ENCODE data around the gene PRSS53.

PRSS53 gene

GRCh38 chr16:31074814-31075183, 13.9 kb downstream of the PRSS53 start:
- WGBS (ENCODE audit: extremely low coverage, insufficient coverage, insufficient read length), result no CpG with 5 or more reads among the region's 7 CpGs
- peak overlapping the region; percentile 19 for H2BK5ac ChIP-seq (ENCODE audit: low read depth, low read length, poor library complexity)

GRCh38 chr16:31073970-31074813, 14.6 kb downstream of the PRSS53 start, which contains the start of the genes ZNF646 and ZNF668:
Gene ZNF646 (plus strand): TSS chr16:31074422. CDS start chr16:31076325, 1,903 bp downstream.
Gene ZNF668 (minus strand): TSS chr16:31074240. CDS start chr16:31064459, 9,781 bp downstream.
- peak; percentile 99 to 100 for DNase-seq
- H3K9ac ChIP-seq (ENCODE audit: low read length), result peak within 1 kb of the TSS; percentile 99
- peak within 1 kb of the TSS; percentile 98 for H3K27ac ChIP-seq (ENCODE audit: low read depth, low read length)
- H4K12ac ChIP-seq (ENCODE audit: low read depth, low read length), result peak within 1 kb of the TSS; percentile 91
- peak within 1 kb of the TSS; percentile 98 for H3K4me2 ChIP-seq (ENCODE audit: low read length)
- peak within 1 kb of the TSS; percentile 81 for H2AK5ac ChIP-seq (ENCODE audit: low read length)
- peak within 1 kb of the TSS; percentile 96 for H2BK120ac ChIP-seq (ENCODE audit: insufficient read depth, low read length, poor library complexity)
- H2AFZ ChIP-seq (ENCODE audit: insufficient read depth, low read length, poor library complexity), result peak within 1 kb of the TSS; percentile 98
- H3K23ac ChIP-seq (ENCODE audit: low read length), result no peak within 1 kb of the TSS
- H3K36me3 ChIP-seq (ENCODE audit: control insufficient read depth in 1 of 2, insufficient read depth in 2 of 2, low read length in 2 of 2), result peaks cover 32 to 33% of the 10 kb centered on the region in 2 experiments
- peak within 1 kb of the TSS; percentile 99 for H2BK5ac ChIP-seq (ENCODE audit: low read depth, low read length, poor library complexity)
- H2BK12ac ChIP-seq (ENCODE audit: low read length), result no peak within 1 kb of the TSS
- peaks cover 18% of the 10 kb centered on the region for H3K79me1 ChIP-seq (ENCODE audit: low read length)
- peak within 1 kb of the TSS; percentile 97 for H3K4me3 ChIP-seq (ENCODE audit: low read depth, low read length)
- no CpG with 5 or more reads among the region's 48 CpGs for WGBS (ENCODE audit: extremely low coverage, insufficient coverage, insufficient read length)
- peak within 1 kb of the TSS; percentile 97 for H3K14ac ChIP-seq (ENCODE audit: low read length)
- no peaks in the 10 kb centered on the region for H3K27me3 ChIP-seq (ENCODE audit: insufficient read depth, low read length)
- peak within 1 kb of the TSS; percentile 91 for H4K91ac ChIP-seq (ENCODE audit: low read depth, low read length)
- H4K8ac ChIP-seq (ENCODE audit: low read depth, low read length), result peak within 1 kb of the TSS; percentile 98
- peaks cover 23% of the 10 kb centered on the region for H3K79me2 ChIP-seq (ENCODE audit: control insufficient read depth, insufficient read depth, low read length, poor library complexity)
- no peaks in the 10 kb centered on the region for H3K9me3 ChIP-seq (ENCODE audit: insufficient read depth, low read depth, low read length)
- peaks cover 7% of the 10 kb centered on the region in 2 experiments for H3K4me1 ChIP-seq (ENCODE audit: control insufficient read depth in 1 of 2, insufficient read depth in 2 of 2, low read length in 2 of 2)
- H3K18ac ChIP-seq (ENCODE audit: low read length), result peak within 1 kb of the TSS; percentile 90
- peak within 1 kb of the TSS; percentile 91 for H3K4ac ChIP-seq (ENCODE audit: low read depth, low read length)

More at GRCh38 chr16:31074814-31075183, 13.9 kb downstream of the PRSS53 start:
- H3K79me2 ChIP-seq (ENCODE audit: control insufficient read depth, insufficient read depth, low read length, poor library complexity), result peaks cover 23% of the 10 kb centered on the region
- DNase-seq, result no peak
- peak overlapping the region; percentile 92 for H3K4me3 ChIP-seq (ENCODE audit: low read depth, low read length)
- H3K4me2 ChIP-seq (ENCODE audit: low read length), result peak overlapping the region; percentile 81
- peak overlapping the region; percentile 81 for H2AK5ac ChIP-seq (ENCODE audit: low read length)
- peak overlapping the region; percentile 97 for H4K8ac ChIP-seq (ENCODE audit: low read depth, low read length)
- peak overlapping the region; percentile 91 for H4K12ac ChIP-seq (ENCODE audit: low read depth, low read length)
- H2AFZ ChIP-seq (ENCODE audit: insufficient read depth, low read length, poor library complexity), result peak overlapping the region; percentile 87
- peaks cover 7% of the 10 kb centered on the region in 2 experiments for H3K4me1 ChIP-seq (ENCODE audit: control insufficient read depth in 1 of 2, insufficient read depth in 2 of 2, low read length in 2 of 2)
- H3K9me3 ChIP-seq (ENCODE audit: insufficient read depth, low read depth, low read length), result no peaks in the 10 kb centered on the region
- peaks cover 18% of the 10 kb centered on the region for H3K79me1 ChIP-seq (ENCODE audit: low read length)
- peak overlapping the region; percentile 76 for H2BK120ac ChIP-seq (ENCODE audit: insufficient read depth, low read length, poor library complexity)
- peak overlapping the region; percentile 91 for H3K9ac ChIP-seq (ENCODE audit: low read length)
- no peaks in the 10 kb centered on the region for H3K27me3 ChIP-seq (ENCODE audit: insufficient read depth, low read length)
- peak overlapping the region; percentile 90 for H3K14ac ChIP-seq (ENCODE audit: low read length)
- no peak overlapping the region for H2BK12ac ChIP-seq (ENCODE audit: low read length)
- H3K18ac ChIP-seq (ENCODE audit: low read length), result peak overlapping the region; percentile 43
- peak overlapping the region; percentile 88 for H3K27ac ChIP-seq (ENCODE audit: low read depth, low read length)
- no peak overlapping the region for H3K23ac ChIP-seq (ENCODE audit: low read length)
- H4K91ac ChIP-seq (ENCODE audit: low read depth, low read length), result peak overlapping the region; percentile 85
- H3K4ac ChIP-seq (ENCODE audit: low read depth, low read length), result peak overlapping the region; percentile 89
- H3K36me3 ChIP-seq (ENCODE audit: control insufficient read depth in 1 of 2, insufficient read depth in 2 of 2, low read length in 2 of 2), result peaks cover 39% of the 10 kb centered on the region in 2 experiments

GRCh38 chr16:31073142-31073969, 15.4 kb downstream of the PRSS53 start:
- WGBS (ENCODE audit: extremely low coverage, insufficient coverage, insufficient read length), result no CpG with 5 or more reads among the region's 83 CpGs

More at GRCh38 chr16:31073142-31073969, 15.4 kb downstream of the PRSS53 start:
- H3K9ac ChIP-seq (ENCODE audit: low read length), result peak overlapping the region; percentile 99
- peak overlapping the region; percentile 98 for H2AFZ ChIP-seq (ENCODE audit: insufficient read depth, low read length, poor library complexity)
- peaks cover 7% of the 10 kb centered on the region in 2 experiments for H3K4me1 ChIP-seq (ENCODE audit: control insufficient read depth in 1 of 2, insufficient read depth in 2 of 2, low read length in 2 of 2)
- H2BK120ac ChIP-seq (ENCODE audit: insufficient read depth, low read length, poor library complexity), result peak overlapping the region; percentile 96
- peak overlapping the region; percentile 99 for H2BK5ac ChIP-seq (ENCODE audit: low read depth, low read length, poor library complexity)
- H2BK12ac ChIP-seq (ENCODE audit: low read length), result no peak overlapping the region
- peak overlapping the region; percentile 91 for H4K91ac ChIP-seq (ENCODE audit: low read depth, low read length)
- no peaks in the 10 kb centered on the region for H3K27me3 ChIP-seq (ENCODE audit: insufficient read depth, low read length)
- peaks cover 23% of the 10 kb centered on the region for H3K79me2 ChIP-seq (ENCODE audit: control insufficient read depth, insufficient read depth, low read length, poor library complexity)
- peak overlapping the region; percentile 98 for H4K8ac ChIP-seq (ENCODE audit: low read depth, low read length)
- peaks cover 18% of the 10 kb centered on the region for H3K79me1 ChIP-seq (ENCODE audit: low read length)
- H3K4me2 ChIP-seq (ENCODE audit: low read length), result peak overlapping the region; percentile 98
- no peaks in the 10 kb centered on the region for H3K9me3 ChIP-seq (ENCODE audit: insufficient read depth, low read depth, low read length)
- H3K4me3 ChIP-seq (ENCODE audit: low read depth, low read length), result peak overlapping the region; percentile 97
- peak overlapping the region; percentile 91 for H3K4ac ChIP-seq (ENCODE audit: low read depth, low read length)
- peak overlapping the region; percentile 97 for H3K14ac ChIP-seq (ENCODE audit: low read length)
- peak overlapping the region; percentile 78 for H2AK5ac ChIP-seq (ENCODE audit: low read length)
- H3K18ac ChIP-seq (ENCODE audit: low read length), result peak overlapping the region; percentile 90
- peaks cover 24% of the 10 kb centered on the region in 2 experiments for H3K36me3 ChIP-seq (ENCODE audit: control insufficient read depth in 1 of 2, insufficient read depth in 2 of 2, low read length in 2 of 2)
- H3K27ac ChIP-seq (ENCODE audit: low read depth, low read length), result peak overlapping the region; percentile 98
- H3K23ac ChIP-seq (ENCODE audit: low read length), result no peak overlapping the region
- H4K12ac ChIP-seq (ENCODE audit: low read depth, low read length), result peak overlapping the region; percentile 89
- DNase-seq, result peak; percentile 94

Measured in trophoblast cell (in vitro differentiated cells and primary cell).